Lower leg skin (tissue), 3 donors: ENCODE data around the gene NCAM1.

Experiments
- POLR2A ChIP-seq, 2 donors: fragments of 450-650 bp; IDR thresholded peaks; one replicate each; pipeline ENCODE4 v1.6.1; 2016 to 2017; ENCODE audit warnings: antibody characterized with exemption in 2 of 2, mild to moderate bottlenecking in 1 of 2, moderate library complexity in 1 of 2
- TF ChIP-seq, protein P1 (sequence below), 3 donors: fragments of 450-650 bp; IDR thresholded peaks; one replicate each; pipeline ENCODE4 v1.5.1; 2016; ENCODE audit warnings: antibody characterized with exemption in 3 of 3, mild to moderate bottlenecking in 3 of 3, moderate library complexity in 2 of 3

GRCh38 chr11:112949781-112950575, 11.2 kb upstream of the NCAM1 start:
- TF ChIP-seq, protein P1, sequence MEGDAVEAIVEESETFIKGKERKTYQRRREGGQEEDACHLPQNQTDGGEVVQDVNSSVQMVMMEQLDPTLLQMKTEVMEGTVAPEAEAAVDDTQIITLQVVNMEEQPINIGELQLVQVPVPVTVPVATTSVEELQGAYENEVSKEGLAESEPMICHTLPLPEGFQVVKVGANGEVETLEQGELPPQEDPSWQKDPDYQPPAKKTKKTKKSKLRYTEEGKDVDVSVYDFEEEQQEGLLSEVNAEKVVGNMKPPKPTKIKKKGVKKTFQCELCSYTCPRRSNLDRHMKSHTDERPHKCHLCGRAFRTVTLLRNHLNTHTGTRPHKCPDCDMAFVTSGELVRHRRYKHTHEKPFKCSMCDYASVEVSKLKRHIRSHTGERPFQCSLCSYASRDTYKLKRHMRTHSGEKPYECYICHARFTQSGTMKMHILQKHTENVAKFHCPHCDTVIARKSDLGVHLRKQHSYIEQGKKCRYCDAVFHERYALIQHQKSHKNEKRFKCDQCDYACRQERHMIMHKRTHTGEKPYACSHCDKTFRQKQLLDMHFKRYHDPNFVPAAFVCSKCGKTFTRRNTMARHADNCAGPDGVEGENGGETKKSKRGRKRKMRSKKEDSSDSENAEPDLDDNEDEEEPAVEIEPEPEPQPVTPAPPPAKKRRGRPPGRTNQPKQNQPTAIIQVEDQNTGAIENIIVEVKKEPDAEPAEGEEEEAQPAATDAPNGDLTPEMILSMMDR (IDR thresholded peaks at IDR 0.05) = no peak
- no peak for TF ChIP-seq POLR2A (IDR thresholded peaks at IDR 0.05)
